Thyroid gland (tissue), 4 donors: ENCODE measurements around the gene ZNF786. TPM values are rescaled to one million over a fixed set of nuclear protein-coding genes. Genes with fewer than 3 reads are reported as not detected.

ENCODE experiments used
- DNase-seq, 2 donors: peaks; one replicate each; pipeline ENCODE4 v3.0.0-alpha.2; 2019
- H3K27ac ChIP-seq, 3 donors: fragments of 200-600 bp; sonication (generic); 1 replicate in 2 of 3; 2 replicates in 1 of 3; pipeline ENCODE4 v1.5.1; 2016 to 2019; ENCODE audit warnings: mild to moderate bottlenecking in 1 of 3, moderate library complexity in 1 of 3
- H3K27me3 ChIP-seq: fragments of 200-600 bp; sonication (generic); one replicate; pipeline ENCODE4 v1.5.1; 2019
- H3K36me3 ChIP-seq, 2 donors: fragments of 200-600 bp; sonication (generic); one replicate each; pipeline ENCODE4 v1.5.1; 2016 to 2019
- H3K4me1 ChIP-seq, 2 donors: fragments of 200-600 bp; sonication (generic); one replicate each; pipeline ENCODE4 v1.5.1; 2017 to 2019
- H3K4me3 ChIP-seq, 3 donors: fragments of 200-600 bp; sonication (generic); replicated peaks in 1 of 3; 1 replicate in 2 of 3; 2 replicates in 1 of 3; pipeline ENCODE4 v1.5.1; 2016; ENCODE audit warnings: mild to moderate bottlenecking in 1 of 3
- H3K9me3 ChIP-seq: fragments of 200-600 bp; sonication (generic); one replicate; pipeline ENCODE4 v1.5.1; 2017
- POLR2A ChIP-seq, 2 donors: fragments of 450-650 bp; IDR thresholded peaks; one replicate each; pipeline ENCODE4 v1.6.1; 2017; ENCODE audit warnings: antibody characterized with exemption in 2 of 2, mild to moderate bottlenecking in 2 of 2, moderate library complexity in 1 of 2
- WGBS, 2 donors: methylation state at CpG; one replicate each; pipeline ENCODE4 v1.1.5; 2017; 5-methylcytosine and 5-hydroxymethylcytosine counted together
- intact Hi-C: fragments of 100-400 bp; cut with DNase I; formaldehyde crosslinking; loops from one replicate; pipeline ENCODE4 v1.15.1; 2023
- total RNA-seq, 4 donors: library from RNA; depleted of rRNA; stranded (reverse); fragments of >200 nt; gene quantifications; one replicate each; pipeline ENCODE4 v1.2.3, GENCODE V29; 2016
- TF ChIP-seq, protein P1 (sequence below), 6 experiments: fragments of 200-600 bp in 3 of 6; fragments of 450-650 bp in 3 of 6; sonication (generic) in 3 of 6; IDR thresholded peaks; one replicate each; pipeline ENCODE4 v1.5.1; 2016 to 2019; ENCODE audit warnings: antibody characterized with exemption in 6 of 6, mild to moderate bottlenecking in 2 of 6, inconsistent platforms in 1 of 6, moderate library complexity in 1 of 6

The ZNF786 gene
- total RNA-seq, 4 donors from 2014 or later = 6.6 to 12.1 (median 10.7) TPM

DNA sequence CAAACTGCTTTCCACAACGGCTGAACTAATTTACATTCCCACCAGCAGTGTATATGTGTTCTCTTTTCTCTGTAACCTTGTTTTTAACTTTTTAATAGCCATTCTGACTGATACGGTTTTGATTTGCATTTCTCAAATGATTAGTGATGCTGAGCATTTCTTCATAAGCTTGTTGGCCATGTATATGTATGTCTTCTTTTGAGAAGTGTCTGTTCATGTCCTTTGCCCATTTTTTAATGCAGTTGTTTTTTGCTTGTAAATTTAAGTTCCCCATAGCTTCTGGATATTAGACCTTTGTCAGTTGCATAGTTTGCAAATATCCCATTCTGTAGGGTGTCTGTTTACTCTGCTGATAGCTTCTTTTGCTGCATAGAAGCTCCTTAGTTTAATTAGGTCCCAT lies 6.1 kb downstream of the ZNF786 start:
- Histone ChIP-seq H3K9me3 (no peaks in the 10 kb centered on the region), H3K4me3 (no peak overlapping the region), H3K4me1 (peaks cover 0 to 2% of the 10 kb centered on the region in 2 donors), H3K36me3 (no peaks in the 10 kb centered on the region), H3K27ac (no peak overlapping the region), H3K27me3 (no peaks in the 10 kb centered on the region)
- DNase-seq = no peak
- WGBS, 2 donors = 93 to 99% methylated on average over 2 of the region's 2 CpGs
- TF ChIP-seq, protein P1, sequence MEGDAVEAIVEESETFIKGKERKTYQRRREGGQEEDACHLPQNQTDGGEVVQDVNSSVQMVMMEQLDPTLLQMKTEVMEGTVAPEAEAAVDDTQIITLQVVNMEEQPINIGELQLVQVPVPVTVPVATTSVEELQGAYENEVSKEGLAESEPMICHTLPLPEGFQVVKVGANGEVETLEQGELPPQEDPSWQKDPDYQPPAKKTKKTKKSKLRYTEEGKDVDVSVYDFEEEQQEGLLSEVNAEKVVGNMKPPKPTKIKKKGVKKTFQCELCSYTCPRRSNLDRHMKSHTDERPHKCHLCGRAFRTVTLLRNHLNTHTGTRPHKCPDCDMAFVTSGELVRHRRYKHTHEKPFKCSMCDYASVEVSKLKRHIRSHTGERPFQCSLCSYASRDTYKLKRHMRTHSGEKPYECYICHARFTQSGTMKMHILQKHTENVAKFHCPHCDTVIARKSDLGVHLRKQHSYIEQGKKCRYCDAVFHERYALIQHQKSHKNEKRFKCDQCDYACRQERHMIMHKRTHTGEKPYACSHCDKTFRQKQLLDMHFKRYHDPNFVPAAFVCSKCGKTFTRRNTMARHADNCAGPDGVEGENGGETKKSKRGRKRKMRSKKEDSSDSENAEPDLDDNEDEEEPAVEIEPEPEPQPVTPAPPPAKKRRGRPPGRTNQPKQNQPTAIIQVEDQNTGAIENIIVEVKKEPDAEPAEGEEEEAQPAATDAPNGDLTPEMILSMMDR (IDR thresholded peaks at IDR 0.05) = no peak
- no peak for TF ChIP-seq POLR2A (IDR thresholded peaks at IDR 0.05)
- intact Hi-C loops = no loop called here

DNA sequence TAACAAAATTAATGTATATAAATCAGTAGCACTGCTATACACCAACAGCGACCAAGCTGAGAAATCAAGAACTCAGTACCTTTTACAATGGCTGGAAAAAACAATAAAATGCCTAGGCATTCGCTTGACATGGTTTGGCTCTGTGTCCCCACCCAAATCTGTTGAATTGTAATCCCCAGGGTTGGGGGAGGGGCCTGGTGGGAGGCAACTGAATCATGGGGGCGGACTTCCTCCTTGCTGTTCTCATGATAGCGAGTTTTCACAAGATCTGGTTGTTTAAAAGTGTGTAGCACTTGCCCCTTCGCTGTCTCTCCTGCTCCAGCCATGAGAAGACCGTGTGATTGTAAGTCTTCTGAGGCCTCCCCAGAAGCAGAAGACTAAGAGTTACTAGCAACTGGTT lies 8.6 kb downstream of the ZNF786 start:
- no peak overlapping the region for H3K27ac ChIP-seq
- DNase-seq = no peak
- H3K4me1 ChIP-seq = no peaks in the 10 kb centered on the region
- no peak overlapping the region for H3K4me3 ChIP-seq
- H3K27me3 ChIP-seq = no peaks in the 10 kb centered on the region
- WGBS, 2 donors = 92 to 96% methylated on average over 6 of the region's 6 CpGs
- H3K9me3 ChIP-seq = no peaks in the 10 kb centered on the region
- H3K36me3 ChIP-seq = no peaks in the 10 kb centered on the region
- TF ChIP-seq, protein P1 (IDR thresholded peaks at IDR 0.05) = no peak
- no peak for TF ChIP-seq POLR2A (IDR thresholded peaks at IDR 0.05)
- intact Hi-C loops = no loop called here

DNA sequence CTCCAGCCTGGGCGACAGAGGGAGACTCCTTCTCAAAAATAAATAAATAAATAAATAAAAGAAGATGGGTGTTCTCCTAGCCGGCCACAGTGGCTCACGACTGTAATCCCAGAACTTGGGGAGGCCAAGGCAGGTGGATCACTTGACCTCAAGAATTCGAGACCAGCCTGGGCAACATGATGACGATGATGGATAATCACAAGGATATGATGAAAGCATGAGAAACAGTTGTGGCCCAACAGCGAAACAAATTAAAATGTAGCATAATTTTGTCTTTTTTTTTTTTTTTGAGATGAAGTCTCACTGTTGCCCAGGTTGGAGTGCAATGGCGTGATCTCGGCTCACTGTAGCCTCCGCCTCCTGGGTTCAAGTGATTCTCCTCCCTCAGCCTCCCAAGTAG lies 12.9 kb downstream of the ZNF786 start:
- DNase-seq = no peak
- H3K27me3 ChIP-seq = no peaks in the 10 kb centered on the region
- intact Hi-C loops = no loop called here
- TF ChIP-seq POLR2A (IDR thresholded peaks at IDR 0.05) = no peak
- TF ChIP-seq, protein P1 (IDR thresholded peaks at IDR 0.05) = no peak
- no peak overlapping the region for H3K4me3 ChIP-seq
- WGBS, 2 donors = 87 to 88% methylated on average over 9 of the region's 9 CpGs
- H3K36me3 ChIP-seq = peaks cover 0 to 4% of the 10 kb centered on the region in 2 donors
- H3K9me3 ChIP-seq = no peaks in the 10 kb centered on the region
- no peaks in the 10 kb centered on the region for H3K4me1 ChIP-seq
- H3K27ac ChIP-seq = no peak overlapping the region

DNA sequence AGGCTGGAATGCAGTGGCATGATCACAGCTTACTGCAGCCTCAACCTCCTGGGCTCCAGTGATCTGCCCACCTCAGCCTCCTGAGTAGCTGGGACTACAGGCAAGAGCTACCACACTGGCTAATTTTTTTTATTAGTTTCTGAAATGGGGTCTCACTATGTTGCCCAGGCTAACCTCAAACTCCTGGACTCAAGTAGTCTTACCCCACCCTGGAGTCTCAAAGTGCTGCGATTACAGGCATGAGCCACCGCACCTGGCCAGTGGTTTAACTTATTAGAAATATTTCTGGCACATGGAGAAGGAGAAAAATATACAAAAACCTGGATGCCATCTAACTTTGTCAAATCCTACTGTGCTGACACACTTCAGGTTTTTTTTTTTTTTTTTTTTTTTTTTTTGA lies 15.2 kb downstream of the ZNF786 start:
- Histone ChIP-seq H3K27ac (no peak overlapping the region), H3K9me3 (no peaks in the 10 kb centered on the region), H3K27me3 (no peaks in the 10 kb centered on the region), H3K4me1 (peaks cover 0 to 3% of the 10 kb centered on the region in 2 donors), H3K36me3 (peaks cover 19 to 21% of the 10 kb centered on the region in 2 donors), H3K4me3 (no peak overlapping the region)
- DNase-seq = no peak
- TF ChIP-seq, protein P1 (IDR thresholded peaks at IDR 0.05) = no peak
- TF ChIP-seq POLR2A (IDR thresholded peaks at IDR 0.05) = no peak
- 96 to 100% methylated on average over 2 of the region's 2 CpGs for WGBS, 2 donors
- intact Hi-C loops = no loop called here

DNA sequence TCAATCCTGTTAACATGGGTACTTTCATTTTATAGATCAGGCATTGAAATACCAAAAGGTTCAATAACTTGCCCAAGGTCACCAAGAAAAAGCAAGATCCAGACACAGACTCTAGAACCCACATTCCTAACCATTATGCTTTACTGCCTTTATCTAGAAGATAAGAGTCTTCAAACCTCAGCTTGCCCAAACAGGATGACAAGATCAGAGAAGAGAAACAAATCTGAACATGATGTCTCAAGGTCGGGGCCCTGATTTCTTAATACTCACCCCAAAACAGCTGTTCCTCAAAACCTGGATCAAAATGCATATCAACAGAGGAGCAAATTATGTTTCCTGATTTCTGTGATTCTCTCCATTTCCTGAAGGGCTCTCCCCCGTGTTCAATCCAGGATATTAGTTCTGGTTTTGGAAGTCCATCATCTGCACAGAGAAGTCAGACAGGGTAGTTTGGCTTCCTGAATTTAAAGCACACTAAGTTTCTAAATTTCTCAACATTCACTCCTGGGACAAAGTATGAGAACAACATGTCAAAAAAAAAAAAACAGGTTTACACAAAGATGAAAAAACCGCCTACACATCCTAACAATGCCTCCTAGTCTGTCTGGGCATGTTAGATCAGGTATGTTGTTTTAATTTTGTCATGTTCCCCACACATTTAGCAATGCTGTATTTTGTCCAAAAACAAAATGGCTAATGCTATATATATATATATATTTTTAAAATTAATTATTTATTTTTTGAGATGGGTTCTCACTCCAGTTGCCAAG lies 16.2 kb downstream of the ZNF786 start:
- intact Hi-C loops = no loop called here
- no peaks in the 10 kb centered on the region for H3K27me3 ChIP-seq

More for the DNA sequence above, 16.2 kb downstream of the ZNF786 start:
- Histone ChIP-seq H3K27ac (no peak overlapping the region), H3K36me3 (peaks cover 19 to 24% of the 10 kb centered on the region in 2 donors), H3K4me1 (peaks cover 0 to 3% of the 10 kb centered on the region in 2 donors), H3K4me3 (no peak overlapping the region), H3K9me3 (no peaks in the 10 kb centered on the region)
- no peak for TF ChIP-seq POLR2A (IDR thresholded peaks at IDR 0.05)
- TF ChIP-seq, protein P1 (IDR thresholded peaks at IDR 0.05) = no peak
- DNase-seq = no peak
- 88 to 92% methylated on average over 3 of the region's 3 CpGs for WGBS, 2 donors
